Hypothalamus (tissue), 51 donors: ENCODE results near the gene SHLD2.
"Not testable (repeated sequence)": the region's sequence is repeated elsewhere in the genome, so short reads cannot be mapped to it uniquely, and the experiment has no call there.

Source experiments
- DNase-seq, 51 donors: peaks; one replicate each; lab custom pipeline; 2025; lab: John Stamatoyannopoulos, UW

The SHLD2 gene, protein sequence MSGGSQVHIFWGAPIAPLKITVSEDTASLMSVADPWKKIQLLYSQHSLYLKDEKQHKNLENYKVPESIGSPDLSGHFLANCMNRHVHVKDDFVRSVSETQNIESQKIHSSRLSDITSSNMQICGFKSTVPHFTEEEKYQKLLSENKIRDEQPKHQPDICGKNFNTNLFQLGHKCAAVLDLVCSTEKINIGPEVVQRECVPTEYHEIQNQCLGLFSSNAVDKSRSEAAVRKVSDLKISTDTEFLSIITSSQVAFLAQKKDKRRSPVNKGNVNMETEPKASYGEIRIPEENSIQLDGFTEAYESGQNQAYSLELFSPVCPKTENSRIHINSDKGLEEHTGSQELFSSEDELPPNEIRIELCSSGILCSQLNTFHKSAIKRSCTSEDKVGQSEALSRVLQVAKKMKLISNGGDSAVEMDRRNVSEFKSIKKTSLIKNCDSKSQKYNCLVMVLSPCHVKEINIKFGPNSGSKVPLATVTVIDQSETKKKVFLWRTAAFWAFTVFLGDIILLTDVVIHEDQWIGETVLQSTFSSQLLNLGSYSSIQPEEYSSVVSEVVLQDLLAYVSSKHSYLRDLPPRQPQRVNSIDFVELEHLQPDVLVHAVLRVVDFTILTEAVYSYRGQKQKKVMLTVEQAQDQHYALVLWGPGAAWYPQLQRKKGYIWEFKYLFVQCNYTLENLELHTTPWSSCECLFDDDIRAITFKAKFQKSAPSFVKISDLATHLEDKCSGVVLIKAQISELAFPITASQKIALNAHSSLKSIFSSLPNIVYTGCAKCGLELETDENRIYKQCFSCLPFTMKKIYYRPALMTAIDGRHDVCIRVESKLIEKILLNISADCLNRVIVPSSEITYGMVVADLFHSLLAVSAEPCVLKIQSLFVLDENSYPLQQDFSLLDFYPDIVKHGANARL

DNA sequence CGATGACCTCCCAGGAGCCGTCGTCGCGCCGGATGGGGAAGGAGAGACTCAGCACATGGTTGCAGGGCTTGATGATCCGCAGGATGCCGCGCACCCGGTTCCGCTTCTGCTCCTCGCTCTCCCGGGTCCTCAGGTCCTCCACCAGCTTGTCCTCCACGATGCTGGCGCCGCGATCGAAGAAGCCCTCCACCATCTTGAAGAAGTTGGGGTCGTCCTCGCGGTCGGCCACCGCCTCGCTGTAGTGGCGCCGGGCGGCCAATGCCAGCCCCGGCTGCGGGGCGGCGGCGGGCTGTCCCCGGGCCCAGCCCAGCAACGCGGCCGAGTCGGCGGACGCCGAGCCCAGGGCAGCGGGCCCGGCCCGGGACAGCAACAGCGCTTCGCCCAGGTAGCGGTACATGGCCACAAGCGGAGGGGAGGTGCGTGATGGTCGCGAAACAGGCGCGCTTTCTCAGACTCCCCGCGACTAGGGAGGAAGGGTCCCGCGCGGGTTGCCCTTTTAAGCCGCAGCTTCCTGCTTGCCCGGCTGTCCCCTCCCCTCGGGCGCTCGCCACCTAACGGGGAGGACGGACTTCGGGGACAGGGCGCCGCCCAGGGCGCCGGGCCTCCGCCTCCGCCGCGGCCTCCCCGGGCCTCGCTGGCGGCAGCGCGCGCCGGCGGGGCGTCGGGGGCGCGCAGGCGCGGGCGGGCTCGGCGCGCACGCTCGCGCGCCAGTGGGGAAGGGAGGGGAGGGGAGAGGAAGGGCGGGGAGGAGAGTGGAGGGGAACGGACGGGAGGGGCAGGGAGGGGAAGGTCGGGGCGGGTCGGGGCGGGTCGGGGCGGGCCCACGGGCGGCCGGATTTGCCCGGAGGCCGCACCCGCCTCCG, at the start of gene SHLD2, which contains the start of gene GLUD1:
TSS of gene SHLD2 (plus strand) at position 834 of the 863 bp plus-strand sequence. CDS start 56,149 bp downstream, outside the sequence.
TSS of gene GLUD1 (minus strand) at position 471 of the 863 bp plus-strand sequence. CDS start at position 397, 74 bp downstream.
- DNase-seq, result peak; percentile 44 to 96 (median 86)

DNA sequence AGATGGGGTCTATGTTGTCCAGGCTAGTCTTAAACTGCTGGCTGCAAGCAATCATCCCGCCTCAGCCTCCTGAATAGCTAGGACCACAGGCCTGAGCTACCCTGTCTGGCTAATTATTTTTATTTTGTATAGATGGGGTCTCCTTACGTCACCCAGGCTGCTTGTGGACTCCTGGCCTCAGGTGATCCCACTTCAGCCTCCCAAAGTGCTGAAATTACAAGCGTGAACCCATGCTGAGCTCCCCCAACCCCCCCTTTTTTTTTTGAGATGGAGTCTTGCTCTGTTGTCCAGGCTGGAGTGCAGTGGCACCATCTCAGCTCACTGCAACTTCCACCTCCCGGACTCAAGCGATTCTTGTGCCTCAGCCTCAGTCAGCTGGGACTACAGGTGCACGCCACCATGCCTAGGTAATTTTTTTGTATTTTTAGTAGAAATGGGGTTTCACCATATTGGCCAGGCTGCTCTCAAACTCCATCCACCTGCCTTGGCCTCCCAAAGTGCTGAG, 49.5 kb upstream of the SHLD2 start:
- DNase-seq, result no peak

DNA sequence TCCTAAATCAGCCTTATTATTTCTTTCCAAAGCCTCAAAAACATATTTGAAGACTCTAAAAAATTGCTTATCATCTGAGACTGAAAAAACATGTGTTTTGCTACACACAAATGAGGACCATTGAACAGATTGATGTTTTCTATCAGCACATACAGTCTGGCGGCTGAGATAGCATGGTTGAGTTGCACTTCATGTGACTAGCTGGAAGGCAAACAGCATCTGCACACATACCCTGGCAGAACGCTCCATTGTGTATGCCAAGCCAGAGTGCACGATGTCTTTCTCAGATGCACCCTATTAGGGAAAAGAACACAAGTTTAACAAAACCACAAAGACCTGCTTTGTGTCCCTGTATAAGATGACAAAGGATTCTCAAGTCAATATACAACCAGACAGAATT, 41.9 kb upstream of the SHLD2 start:
- peak in 36 of 51 donors; percentile 3 to 81 (median 42) for DNase-seq

DNA sequence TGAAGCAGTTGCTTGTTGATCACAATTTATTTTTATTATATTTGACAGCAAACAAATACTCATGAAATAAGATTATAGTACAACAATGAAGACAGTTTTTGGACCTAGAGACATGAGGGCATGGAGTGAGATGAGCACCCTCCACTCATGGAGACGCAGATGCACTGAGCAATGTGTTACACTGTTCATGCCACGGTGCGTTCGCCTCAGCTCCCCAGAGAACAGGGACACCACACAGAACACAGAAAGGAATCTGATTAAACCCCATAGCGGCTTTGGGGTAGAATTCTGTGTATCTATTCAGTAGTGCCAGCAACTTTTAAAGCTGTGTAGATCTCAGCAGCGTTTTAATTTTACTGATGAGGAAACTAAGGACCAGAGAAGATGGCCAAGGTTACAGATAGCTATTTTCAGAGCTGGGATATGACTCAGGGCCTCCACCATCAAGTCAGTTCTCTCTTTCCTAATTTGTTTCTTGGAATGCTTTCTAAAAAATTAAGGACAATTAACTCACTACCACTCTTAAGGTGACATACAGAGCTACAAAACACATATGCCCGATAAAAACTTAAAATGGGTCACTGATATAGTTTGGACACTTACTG, 41.3 kb upstream of the SHLD2 start:
- peak in 8 of 51 donors; percentile 4 to 63 (median 20) for DNase-seq

DNA sequence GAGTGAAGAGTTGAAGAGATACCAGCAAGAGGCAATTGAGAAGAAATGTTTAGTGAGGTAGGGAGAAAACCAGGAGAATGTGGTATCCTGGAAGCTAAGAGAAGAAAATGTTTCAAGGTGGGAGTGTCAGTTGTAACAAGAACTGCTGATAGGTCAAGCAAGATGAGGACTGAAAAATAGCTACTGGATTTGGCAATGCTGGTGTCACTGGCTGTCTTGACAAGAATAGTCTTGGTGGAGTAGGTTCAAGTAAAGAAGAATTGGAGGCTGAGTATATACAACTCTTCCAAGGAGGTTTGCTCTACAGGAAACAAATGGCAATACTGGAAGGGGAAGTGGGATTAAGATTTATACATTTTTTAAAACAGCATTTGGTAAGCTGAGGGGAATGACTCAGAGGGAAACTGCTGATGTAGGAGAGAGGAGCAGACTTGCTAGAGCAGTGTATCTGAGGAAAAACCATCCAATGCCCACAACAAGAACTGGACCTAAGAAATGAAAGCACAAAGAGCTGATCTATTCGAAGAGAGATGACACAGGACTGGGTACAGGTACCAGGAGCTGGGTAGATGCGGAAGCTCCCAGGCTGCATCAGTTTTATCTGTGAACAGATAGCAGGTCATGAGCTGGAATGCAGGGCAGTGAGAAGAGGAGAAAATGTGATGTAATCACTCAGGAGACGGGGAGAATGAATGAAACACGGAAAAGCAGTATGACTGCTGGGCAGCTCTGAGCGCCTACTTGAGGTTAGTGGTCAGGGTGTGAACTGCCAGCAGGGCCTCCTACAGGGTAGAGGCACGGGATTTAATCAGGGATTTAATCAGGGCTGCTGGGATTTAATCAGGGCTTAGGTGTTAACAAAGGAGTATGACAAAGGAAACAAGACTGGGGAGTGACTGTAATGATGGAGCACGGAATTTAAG, 40.4 kb upstream of the SHLD2 start:
- peak in 6 of 51 donors; percentile 6 to 53 (median 14) for DNase-seq

DNA sequence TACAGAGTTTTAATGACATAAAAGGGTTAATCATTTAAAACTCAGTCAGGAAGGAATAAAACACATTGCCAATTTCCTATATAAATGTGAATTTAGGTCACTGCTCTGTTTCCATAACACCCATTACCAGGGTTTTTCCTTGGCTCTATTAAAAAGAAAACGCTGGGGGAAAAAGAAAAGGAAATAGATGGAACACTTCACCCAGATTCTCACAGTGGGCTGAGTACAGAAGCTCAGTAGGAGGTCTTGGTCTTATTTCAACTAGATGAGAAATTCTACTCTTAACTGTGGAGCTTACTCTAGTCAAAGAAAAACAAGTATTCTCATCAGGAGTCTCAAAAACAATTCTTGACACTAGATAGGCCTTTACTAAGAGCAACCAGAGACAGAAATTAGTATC, 36.8 kb upstream of the SHLD2 start:
- peak in 1 of 51 donors; percentile 9 for DNase-seq

DNA sequence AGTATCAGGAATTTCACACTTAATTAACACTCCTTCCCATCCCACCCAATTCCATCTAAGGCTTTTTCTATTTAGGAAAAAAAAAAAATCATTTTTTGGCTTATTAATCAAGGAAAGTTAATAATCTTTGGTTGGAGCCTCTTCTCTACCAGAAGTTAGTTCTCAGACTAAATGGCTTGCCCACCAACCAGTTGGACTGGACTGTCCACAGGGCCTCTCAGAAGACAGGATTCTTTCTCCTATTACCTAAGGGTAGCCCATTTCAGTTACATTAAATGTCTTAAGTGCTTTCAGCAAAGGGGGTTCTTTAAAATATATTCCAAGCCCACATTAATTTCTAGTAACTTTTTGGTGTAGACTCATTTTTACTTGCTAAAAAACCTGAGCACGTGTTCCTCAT, 35.6 kb upstream of the SHLD2 start:
- no peak for DNase-seq

DNA sequence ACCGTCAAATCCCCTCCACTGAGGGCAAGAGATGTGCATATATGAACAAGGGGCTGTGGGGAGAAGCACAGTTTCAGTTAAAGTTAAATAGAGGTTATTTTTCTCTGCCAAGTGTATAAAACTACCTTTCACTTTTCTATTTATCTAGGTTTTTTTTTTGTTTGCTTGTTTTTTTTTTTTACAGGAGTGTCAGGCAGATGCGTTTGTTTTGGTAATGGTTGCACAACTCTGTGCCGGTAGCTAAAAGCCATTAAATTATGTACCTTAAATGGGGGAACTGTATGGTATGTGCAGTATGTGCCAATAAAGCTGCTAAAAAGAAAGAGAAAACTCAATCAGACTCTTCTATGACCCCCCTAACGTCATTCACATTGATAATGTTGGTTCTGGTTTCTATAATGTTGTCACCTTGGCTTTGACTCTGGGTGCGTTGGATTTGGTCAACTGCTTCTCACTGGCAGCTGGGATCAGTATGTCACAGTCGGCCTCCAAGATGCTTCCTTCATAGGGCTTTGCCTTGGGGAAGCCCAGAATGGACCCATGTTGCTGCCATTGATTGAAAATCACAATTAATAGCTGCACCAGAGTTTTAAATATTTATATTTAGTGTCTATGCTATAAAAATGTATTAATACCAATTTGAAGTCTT, 34.6 kb upstream of the SHLD2 start:
- DNase-seq, result no peak

DNA sequence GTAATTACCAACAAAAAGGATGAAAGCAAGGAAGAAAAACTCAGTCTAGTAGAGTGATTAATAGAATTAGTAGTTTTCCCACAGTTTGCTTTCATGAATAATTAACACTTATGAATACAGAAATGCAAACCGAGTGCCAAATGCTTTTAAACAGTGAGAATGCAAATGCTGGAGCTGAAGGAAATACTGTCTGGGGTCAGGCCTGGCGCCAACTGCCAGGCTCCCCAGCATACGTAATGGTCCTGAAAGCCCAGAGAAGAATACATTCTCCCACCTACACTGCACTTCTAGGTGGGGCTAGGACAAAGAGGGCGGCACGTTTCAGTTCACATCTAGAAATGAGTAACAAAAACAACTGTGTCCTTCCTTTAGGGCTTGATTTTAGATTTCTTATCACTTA, 30.4 kb upstream of the SHLD2 start:
- DNase-seq, result peak in 25 of 51 donors; percentile 5 to 70 (median 35)

DNA sequence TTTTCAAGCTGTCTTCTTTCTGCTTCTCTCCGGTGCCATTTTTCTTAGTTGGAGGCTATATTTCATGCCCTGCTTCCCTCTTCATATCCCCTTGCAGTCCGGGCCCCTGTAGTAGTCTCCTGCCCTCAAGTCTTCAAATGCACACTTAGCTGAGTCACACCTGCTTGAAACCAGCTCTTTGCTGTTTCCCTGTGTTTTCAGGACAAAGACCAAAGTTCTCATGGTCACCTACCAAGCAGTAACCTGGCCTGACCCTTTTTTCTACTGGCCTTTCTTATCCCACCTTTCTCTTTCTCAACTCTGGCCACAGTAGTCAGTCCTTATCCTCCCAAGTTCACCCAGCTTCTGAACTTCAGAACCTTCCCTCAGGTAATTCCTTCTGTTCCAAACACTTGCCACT, 28.8 kb upstream of the SHLD2 start:
- no peak for DNase-seq

DNA sequence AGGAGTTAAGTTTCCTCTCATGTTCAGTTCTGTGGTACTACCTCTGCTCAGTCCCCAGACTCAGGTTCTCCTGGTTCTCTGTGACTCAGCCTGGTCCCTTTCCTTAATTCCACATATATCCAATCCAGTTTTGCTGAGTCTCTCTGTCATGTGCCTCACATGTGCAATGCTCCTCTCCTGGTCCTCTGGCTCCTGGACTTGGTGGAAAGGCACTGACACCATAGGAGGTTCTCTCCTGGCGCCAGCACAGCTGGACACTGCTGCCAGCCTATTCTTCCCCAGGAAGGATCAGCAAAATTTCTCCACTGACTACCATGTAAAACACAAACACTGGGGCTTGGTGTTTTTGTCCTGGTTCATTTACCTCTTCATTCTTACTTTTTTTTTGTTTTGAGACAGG, 28.1 kb upstream of the SHLD2 start:
- no peak for DNase-seq

DNA sequence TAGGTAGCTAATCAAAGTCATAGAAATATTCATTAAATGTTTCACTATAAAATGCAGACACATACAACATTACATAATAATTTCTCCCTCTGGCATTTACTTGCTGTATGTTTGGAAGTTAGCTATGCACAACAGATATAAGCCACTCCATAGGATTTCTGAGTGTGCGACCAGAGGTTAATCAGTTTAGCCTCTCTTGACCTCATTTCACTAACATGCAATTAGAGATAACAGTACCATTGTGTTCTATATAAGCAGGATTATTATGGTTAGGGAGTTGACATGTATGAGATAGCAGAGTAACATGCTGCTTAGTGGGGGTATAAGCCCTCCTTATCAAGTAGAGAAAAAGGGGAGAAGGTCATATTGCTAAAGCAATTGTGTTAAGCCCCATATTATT, 26.7 kb upstream of the SHLD2 start:
- no peak for DNase-seq

DNA sequence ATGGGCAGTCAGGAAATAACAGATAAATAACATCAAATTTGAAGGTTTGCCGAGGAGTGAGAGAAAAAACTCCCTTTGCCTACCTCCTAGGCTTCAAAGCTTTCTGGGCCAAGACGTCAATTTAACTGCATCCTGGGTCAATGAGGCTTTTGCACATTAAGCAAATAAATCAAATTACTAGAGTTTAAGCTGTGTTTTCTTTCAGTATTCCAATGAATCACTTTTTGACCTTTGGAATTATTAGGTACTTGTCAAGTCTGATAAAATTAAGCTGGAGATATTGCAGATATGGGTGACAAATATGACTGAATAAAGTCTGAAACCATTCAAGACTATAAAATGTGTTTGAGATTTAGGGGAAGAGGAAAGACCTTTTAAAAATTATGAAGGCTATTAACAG, 22.6 kb upstream of the SHLD2 start:
- DNase-seq, result no peak

DNA sequence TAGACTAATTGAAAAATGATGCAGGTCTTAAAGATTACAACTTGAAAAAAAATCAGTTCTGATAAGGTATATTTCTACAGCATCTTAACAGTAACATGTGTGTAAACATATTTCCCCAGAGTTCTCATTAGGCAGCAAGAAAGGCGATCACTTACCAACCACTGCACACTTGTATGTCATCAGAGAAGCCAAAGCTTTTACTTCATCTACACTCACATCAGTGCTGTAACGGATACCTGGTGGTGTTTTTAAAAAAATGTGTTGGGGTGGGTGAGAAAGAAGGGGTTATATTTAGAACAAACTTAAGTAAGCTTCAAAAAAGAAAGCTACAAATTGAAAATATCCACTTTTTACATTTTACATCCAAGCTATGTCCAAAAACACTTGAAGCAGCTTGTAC, 18.6 kb upstream of the SHLD2 start:
- not testable (repeated sequence) for DNase-seq

DNA sequence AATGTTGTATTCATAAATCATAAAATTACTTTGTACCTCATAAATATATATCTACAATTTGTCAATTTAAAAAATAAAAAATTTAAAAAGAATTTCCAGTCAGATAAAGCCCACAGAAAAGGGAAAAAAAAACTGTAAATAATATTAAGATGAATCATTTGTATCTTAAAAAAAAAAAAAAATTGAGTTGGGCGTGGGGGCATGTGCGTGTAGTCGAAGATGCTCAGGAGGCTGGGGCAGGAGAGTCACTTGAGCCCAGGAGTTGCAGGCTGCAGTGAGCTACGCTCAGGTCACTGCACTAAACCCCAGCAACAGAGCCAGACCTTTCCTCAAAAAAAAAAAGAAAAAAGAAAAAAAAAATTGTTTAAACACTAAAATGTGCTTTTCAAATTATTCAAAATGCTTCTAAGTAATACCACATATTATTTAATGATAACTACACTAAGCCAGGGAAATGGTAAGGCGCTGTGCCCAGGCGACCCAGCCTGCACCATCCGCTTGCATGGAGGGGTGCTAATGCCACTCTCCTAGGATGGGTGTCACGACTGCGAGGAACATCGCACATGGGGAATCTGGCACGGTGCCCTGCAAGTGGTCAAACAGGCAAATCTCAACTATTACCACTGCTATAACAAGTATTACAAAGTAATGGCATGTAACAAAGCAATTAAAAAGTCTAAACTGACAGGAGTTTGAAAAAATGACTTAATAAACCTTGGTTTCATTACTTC, 15.7 kb upstream of the SHLD2 start:
- DNase-seq, result no peak

DNA sequence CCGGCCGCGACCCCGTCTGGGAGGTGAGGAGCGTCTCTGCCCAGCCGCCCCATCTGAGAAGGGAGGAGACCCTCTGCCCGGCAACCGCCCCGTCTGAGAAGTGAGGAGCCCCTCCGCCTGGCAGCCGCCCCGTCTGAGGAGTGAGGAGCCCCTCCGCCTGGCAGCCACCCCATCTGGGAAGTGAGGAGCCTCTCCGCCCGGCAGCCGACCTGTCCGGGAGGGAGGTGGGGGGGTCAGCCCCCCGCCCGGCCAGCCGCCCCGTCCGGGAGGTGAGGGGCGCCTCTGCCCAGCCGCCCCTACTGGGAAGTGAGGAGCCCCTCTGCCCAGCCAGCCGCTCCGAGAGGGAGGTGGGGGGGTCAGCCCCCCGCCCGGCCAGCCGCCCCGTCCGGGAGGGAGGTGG, 14.4 kb upstream of the SHLD2 start:
- not testable (repeated sequence) for DNase-seq

DNA sequence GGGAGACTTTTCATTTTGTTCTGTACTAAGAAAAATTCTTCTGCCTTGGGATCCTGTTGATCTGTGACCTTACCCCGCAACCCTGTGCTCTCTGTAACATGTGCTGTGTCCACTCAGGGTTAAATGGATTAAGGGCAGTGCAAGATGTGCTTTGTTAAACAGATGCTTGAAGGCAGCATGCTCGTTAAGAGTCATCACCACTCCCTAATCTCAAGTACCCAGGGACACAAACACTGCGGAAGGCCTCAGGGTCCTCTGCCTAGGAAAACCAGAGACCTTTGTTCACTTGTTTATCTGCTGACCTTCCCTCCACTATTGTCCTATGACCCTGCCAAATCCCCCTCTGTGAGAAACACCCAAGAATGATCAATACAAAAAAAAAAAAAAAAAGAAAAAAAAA, 13.4 kb upstream of the SHLD2 start:
- not testable (repeated sequence) for DNase-seq
